GM23338 (cell line): ENCODE data around the gene FBP1. TPM values are rescaled to one million over a fixed set of nuclear protein-coding genes. Genes with fewer than 3 reads are reported as not detected.

Experiments used
- CREB1 ChIP-seq: fragments of 250-450 bp; sonication (Bioruptor Pico); IDR thresholded peaks from 2 replicates; pipeline ENCODE4 v1.5.0; 2020; ENCODE audit warnings: low read depth, mild to moderate bottlenecking, moderate library complexity
- EZH2 ChIP-seq: fragments of 200-600 bp; sonication (generic); IDR thresholded peaks from one replicate; pipeline ENCODE4 v1.8.0; 2017; ENCODE audit warnings: antibody characterized with exemption, mild to moderate bottlenecking, low read depth; ENCODE audit not compliant: unreplicated experiment
- NANOG ChIP-seq: IDR thresholded peaks from 2 replicates; pipeline ENCODE4 v1.6.1; 2016; ENCODE audit warnings: antibody characterized with exemption, borderline replicate concordance
- POLR2AphosphoS5 ChIP-seq: IDR thresholded peaks from 2 replicates; pipeline ENCODE4 v1.6.1; 2016; ENCODE audit warnings: antibody characterized with exemption, low read depth
- REST ChIP-seq: IDR thresholded peaks from one replicate; pipeline ENCODE4 v1.6.1; 2018; ENCODE audit warnings: antibody characterized with exemption; ENCODE audit not compliant: unreplicated experiment
- ZNF462 ChIP-seq: fragments of 250-450 bp; sonication (Bioruptor Pico); IDR thresholded peaks from 2 replicates; pipeline ENCODE4 v1.5.0; 2020; ENCODE audit warnings: mild to moderate bottlenecking, moderate library complexity
- polyA plus RNA-seq: library from polyadenylated mRNA; unstranded; fragments of >200 nt; fragmentation: Nextera tagmentation; extraction: Ambion mirVana; gene quantifications from 2 replicates; pipeline ENCODE4 v1.2.1, GENCODE V29; 2016
- total RNA-seq: library from RNA; depleted of rRNA; stranded (reverse); fragments of >200 nt; shearing (Covaris generic); gene quantifications from 2 replicates; pipeline ENCODE4 v1.2.3, GENCODE V29; 2014
- TF ChIP-seq, protein P1 (sequence below), 2 experiments: fragments of 200-600 bp in 1 of 2; sonication (generic) in 1 of 2; conservative IDR thresholded peaks; 2 replicates each; pipeline versions ENCODE4 v1.5.1 to v1.6.1; 2016 to 2017; ENCODE audit warnings: antibody characterized with exemption in 2 of 2, low read depth in 2 of 2, mild to moderate bottlenecking in 2 of 2, moderate library complexity in 1 of 2

Gene FBP1
- total and polyA plus RNA-seq, 2 experiments from 2014 or later = 3.0 to 3.3 TPM

DNA sequence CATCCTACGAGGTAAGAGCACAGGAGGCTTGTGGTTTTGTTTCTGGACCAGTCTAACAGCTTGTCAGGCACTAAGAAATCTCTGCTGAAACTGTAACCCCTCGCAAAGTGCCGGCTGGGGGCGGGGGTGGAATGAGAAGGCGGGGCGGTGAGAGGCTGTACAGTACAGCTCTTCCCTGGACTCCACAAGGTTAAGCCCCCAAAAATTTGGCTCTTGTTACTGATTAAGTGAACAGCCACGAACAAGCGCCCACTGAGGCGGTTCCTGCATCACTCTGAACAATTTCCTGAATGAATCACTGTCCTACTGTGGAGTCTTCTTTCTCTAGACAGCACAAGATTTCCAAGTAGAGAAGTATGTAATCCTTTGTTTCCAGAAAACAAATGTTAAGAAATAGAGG lies 52.5 kb downstream of the FBP1 start (continued):
- TF ChIP-seq ZNF462 (CRISPR knock-in tag) (no peak), EZH2 (no peak), POLR2AphosphoS5 (no peak), REST (no peak), NANOG (no peak), CREB1 (CRISPR knock-in tag) (no peak)
- TF ChIP-seq, protein P1, sequence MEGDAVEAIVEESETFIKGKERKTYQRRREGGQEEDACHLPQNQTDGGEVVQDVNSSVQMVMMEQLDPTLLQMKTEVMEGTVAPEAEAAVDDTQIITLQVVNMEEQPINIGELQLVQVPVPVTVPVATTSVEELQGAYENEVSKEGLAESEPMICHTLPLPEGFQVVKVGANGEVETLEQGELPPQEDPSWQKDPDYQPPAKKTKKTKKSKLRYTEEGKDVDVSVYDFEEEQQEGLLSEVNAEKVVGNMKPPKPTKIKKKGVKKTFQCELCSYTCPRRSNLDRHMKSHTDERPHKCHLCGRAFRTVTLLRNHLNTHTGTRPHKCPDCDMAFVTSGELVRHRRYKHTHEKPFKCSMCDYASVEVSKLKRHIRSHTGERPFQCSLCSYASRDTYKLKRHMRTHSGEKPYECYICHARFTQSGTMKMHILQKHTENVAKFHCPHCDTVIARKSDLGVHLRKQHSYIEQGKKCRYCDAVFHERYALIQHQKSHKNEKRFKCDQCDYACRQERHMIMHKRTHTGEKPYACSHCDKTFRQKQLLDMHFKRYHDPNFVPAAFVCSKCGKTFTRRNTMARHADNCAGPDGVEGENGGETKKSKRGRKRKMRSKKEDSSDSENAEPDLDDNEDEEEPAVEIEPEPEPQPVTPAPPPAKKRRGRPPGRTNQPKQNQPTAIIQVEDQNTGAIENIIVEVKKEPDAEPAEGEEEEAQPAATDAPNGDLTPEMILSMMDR (conservative IDR thresholded peaks at IDR 0.05; ENCODE audit: low read depth in 2 of 2) = no peak
